Glomerular endothelial cell (primary cell): ENCODE results near the gene RFC1. TPM values are rescaled to one million over a fixed set of nuclear protein-coding genes. Genes with fewer than 3 reads are reported as not detected.
A peak's percentile ranks its signal among the peaks of the same experiment; 100 is the strongest.
"Not testable (repeated sequence)": the region's sequence is repeated elsewhere in the genome, so short reads cannot be mapped to it uniquely, and the experiment has no call there.

Experiments used
- DNase-seq: peaks from one replicate; pipeline ENCODE4 v3.0.0-alpha.2; 2011; ENCODE audit warnings: low read depth, low spot score; ENCODE audit errors: extremely low read depth
- total RNA-seq: library from RNA; depleted of rRNA; stranded (reverse); fragments of >200 nt; gene quantifications from 2 replicates; pipeline ENCODE4 v1.2.3, GENCODE V29; 2015

The RFC1 gene
- total RNA-seq, 1 donor from 2014 or later, result 32.1 TPM

DNA sequence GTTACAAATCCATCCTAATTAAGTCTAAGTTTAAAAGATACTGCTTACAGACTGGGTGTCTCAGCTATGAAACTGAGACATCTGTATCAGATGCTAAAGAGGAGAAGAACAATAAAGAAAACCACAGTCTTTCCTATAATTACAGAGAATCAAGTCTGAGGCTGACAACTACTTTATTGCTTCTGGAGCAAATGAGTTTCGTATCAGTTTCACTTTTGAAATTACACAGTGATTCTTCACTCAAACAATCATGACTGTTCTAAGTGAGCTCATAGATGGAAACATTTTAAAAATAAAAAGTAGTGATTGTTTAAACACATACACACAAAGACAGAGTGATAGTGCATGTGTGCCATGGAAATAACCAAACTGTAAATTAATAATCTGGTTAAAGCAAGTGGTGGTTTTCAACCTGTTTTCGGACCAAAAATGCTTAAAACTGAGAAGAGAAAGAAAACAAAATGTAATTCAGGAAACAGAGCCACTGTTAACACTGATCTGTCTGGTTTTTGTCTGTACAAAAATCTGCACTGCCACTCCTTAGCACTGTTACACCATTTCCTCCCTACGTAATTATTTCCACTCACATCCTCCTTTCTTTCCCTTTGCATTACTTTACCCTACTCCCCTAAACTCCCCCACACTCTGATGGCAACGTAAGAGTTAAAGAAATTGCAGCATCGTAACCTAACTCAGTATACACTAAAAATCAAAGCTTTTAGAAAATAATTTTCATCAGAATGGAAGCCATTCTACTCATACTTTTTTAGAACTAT, 12.5 kb downstream of the RFC1 start:
- DNase-seq, result peak; percentile 41

DNA sequence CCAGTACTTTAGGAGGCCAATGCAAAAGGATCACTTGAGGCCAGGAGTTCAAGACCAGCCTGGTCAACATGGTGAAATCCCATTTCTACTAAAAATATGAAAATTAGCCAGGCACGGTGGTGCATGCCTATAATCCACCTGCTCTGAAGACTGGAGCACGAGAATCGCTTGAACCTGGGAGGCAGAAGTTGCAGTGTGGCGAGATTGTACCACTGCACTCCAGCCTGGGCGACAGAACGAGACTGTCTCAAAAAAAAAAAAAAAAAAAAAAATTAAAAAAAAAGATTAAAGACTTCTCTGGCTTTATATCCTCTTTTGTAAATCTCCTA, 13.0 kb downstream of the RFC1 start:
- not testable (repeated sequence) for DNase-seq

DNA sequence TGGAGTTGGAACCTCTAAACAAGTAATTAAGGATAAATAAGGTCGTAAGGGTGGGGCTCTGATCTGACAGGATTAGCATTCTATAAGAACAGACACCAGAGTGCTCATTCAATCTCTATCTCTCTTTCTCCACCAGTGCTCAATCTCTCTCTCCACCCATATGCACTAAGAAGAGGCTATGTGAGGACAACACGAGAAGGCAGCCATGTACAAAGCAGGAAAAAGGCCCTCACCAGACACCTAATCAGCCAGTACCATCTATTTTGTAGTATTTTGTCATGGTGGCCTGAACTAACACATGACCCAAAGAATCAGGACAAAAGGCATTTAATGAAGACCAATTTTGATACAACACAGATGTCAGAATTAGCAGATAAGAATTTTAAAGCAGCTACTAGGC, 16.8 kb downstream of the RFC1 start:
- no peak for DNase-seq

DNA sequence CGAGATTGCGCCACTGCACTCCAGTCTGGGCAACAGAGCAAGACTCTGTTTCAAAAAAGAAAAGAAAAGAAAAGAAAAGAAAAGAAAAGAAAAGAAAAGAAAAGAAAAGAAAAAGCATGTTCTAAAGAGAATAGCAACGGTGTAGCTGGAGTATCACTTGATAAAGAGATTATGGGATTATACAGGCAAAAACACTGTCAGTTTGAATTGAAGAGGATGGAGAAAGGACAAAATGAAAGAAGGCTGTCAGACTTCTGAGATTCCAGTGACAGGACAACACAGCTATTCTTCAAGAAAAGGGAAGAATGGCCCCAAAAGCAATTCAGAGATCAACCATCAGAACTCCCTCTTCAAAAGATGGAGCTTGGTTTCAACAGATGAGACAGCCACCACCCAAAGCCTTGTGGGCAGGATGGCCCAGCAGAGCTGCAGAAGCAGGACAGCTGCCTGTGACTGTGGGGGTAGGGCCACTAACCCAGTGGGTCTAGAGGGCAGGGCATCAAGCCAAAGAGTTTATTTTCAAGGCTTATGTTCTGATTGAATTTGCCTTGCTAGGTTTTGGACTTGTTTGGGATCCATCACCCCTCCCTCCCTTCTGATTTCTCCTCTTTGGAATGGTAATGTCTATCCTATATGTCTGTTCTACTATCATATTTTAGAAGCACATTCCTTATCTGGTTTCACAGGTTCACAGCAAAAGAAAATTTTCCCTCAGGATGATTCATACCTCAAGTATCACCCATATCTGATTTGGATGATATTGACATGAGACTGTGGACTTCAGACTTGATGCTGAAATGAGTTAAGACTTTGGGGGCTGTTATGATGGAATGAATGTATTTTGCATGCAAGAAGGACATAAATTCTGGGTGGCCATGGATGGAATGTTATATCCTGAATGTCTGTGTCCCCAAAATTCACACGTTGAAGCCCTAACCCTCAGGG, 17.5 kb downstream of the RFC1 start:
- DNase-seq, result no peak

DNA sequence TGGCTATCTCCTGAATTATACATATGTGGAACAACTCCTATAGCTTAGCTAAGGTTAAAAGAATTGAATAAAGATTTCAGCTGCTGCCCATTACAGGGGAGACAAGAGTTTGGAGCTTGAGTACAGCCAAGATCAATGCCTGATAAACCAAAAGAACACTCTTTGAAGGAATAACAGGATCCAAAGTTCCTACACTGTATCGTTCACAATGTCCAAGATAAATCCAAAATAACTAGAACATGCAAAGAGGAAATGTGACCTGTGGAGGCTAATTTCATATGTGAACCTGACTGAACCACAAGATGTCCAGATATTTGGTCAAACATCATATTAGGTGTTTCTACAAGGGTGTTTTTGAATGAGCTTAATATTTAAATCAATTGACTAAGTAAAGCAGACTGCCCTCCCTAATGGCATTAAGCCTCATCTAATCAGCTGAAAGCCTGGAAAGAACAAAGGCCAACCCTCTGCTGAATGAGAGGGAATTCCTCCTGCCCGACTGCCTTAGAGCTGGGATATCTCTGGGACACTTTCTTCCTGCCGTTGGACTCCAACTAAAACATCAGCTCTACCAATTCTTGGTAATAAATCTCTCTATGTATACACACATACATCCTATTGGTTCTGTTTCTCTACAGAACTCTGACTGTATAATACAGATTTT, 19.2 kb downstream of the RFC1 start:
- no peak for DNase-seq

DNA sequence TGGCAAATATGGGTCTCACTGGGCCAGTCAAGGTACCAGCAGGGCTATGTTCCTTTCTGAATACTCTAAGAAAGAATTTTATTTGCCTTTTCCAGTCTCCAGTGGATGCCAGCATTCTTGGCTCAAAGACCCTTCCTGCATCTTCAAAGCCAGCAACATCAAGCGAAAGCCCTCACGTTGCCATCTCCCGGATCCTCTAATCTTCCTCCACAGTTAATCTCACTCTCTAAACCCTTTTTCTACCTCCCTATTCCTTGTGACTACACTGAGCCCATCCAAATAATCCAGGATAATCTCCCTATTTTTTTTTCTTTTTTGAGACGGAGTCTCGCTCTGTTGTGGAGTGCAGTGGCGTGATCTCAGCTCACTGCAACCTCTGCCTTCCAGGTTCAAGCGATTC, 23.4 kb downstream of the RFC1 start:
- DNase-seq, result no peak

DNA sequence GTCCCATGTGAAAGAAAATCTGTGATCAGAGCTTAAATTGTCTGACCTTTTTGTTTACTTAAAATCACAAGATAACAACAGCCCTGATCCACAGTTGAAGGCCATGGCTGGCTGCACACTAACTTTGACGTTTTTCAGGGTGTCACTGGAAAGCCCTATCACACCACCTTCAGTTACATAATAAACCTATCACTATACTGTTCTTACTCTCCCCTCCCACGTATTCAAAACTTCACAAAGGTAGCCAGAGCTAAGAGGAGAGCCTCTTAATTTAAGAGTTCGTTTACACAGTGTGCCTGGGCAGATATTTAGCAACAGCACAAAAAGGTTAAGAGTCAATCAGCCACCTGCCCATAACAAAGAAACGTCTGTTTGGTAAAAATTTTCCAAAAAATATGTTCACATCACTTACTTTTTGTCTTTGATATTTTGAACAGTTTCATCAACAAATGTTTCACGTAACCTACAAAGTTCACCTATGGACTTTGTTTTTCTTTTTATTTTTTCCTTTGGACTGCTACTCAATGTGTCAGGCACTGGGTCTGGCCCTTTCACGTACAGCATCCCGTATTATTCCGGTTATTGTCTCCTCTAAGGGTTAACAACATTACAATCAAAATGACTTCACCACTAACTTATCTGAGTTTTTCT, 25.0 kb downstream of the RFC1 start:
- DNase-seq, result no peak

DNA sequence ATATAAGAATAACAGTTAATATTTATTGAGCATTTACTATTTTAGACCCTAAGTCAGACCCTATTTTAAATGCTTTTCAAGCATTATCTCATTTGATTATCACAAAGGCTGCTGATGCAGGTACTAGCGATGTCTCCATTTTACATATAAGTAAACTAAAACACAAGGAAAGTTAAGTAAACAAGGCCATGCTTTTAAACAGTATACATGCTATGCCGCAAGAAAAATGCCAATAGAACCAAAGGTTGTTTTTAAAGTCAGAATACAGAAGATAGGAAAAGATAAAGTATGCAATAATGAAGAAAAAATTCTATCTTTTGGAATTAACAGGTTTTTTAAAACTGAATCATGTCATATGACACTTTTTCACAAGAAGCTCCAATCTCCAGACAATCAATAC, 26.2 kb downstream of the RFC1 start:
- DNase-seq, result no peak

DNA sequence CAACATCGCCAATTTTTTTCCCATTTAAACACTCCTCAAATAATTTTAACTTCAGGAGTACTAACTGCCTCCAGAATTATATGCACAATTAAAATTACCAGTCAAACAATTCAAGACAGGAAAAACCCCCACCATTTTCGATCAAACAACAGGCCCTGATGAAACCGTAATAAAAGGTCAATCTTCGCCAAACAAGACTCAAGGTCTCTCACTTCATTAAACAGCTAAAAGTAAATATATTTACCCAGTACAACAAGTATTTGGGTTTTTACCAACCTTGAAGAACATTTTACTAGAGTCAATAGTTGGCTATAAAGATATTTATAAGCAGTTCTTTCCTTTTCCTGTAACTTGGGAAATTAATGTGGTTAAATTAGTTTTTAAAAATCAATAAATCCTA, 28.3 kb downstream of the RFC1 start:
- DNase-seq, result no peak

DNA sequence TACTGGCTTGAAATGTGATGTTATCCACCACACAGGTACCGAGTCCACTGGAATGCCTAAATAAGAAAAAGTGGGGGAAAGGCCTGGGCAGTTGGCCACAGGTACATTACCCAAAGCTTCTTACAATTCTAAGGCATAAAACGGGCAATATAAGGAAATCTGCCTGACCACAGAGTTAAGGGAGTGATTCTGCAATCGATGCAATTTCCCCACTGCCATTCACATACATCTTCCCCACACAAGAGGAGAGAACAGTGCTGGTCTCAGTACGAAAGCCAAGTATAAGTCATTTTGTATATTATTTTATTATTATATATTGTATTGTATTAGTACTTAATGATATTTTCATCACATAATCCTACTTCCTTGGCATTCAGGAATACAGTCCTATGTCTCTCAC, 30.6 kb downstream of the RFC1 start:
- DNase-seq, result no peak

DNA sequence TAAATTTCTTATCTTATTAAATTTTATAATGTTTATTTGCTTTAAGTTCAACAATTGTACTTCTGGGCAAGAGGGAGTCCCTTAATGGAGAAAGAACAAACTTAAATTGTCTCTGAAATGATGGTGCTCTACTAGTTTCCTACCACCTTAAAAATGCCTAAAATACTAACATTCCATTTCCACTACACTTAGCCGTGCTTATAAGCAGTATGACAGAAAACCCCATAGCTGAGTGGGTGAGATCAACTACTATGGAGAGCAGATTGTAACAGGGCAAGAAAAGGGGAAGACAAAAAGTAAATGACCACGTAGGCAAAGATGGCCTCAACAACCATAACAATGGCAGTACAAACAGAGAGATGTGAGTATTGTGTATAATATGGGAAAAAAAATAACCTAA, 35.0 kb downstream of the RFC1 start:
- DNase-seq, result no peak

DNA sequence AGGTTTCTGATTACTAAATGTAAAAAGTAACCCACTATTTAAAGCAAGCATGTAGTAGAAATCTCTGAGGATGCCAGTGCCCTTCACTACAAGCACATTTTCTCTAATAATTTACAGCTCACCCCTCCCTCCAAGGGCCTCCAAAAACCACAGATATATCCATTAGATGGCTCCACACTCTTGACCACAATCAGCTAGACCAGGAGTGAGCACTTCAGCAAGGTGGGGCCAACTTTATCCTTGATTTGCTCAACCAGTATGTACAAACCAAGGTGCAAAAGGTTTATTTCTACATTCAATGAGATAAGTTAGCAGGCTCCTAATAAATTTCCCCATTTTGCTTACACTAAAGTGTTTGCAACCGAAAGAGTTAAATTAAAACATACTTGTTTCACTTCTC, 35.8 kb downstream of the RFC1 start:
- DNase-seq, result no peak

DNA sequence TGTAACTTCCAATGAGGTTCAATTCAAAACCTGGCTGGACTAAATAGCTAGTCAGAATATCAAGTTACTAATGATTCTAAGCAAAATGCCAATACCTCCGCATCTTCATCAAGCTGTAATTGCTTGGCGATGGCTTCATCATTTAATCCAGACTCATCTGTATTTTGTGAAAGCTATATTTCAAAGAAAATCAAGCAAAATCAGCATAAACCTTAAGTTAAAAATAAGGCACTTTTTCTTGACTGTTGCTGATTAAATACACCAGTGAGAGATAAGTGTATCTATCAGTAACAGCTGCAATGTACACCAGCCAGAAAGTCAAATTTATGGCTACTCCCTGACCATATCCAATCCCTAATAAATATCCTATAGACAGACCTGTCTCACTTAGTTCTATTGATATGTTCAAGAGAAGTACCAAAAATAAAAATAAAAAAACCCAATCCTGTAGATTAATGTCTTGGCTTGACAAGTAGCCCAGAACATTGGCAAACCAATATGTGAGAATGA, 39.6 kb downstream of the RFC1 start:
- no peak for DNase-seq

DNA sequence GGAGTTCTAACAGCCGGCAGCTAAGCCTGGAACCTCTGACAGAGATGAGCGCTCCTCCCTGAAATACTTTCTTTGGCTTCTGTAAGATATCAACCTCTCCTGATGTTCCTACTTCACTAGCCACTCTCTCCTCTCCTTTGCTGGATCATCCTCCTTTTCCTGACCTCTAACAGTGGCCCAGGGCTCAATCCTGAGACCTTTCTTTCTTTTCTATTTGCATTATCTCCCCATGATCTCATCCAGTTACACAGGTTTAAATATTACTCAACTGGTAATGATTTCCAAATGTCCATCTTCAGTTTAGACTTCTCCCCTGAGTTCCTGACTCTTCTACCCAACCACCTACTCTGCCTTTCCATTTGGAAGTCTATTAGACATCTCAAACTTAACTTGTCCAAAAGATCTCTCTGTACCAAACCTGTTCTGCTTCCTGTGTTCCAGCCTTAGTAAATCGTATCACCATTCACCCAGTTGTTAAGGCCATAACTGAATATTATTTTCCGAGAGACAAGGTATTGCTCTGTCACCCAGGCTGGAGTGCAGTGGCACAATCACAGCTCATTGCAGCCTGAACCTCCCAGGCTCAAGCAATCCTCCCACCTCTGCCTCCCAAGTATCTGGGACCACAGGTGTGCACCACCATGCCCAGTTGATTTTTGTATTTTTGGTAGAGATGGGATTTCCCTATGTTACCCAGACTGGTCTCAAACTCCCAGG, 41.1 kb downstream of the RFC1 start:
- DNase-seq, result no peak

DNA sequence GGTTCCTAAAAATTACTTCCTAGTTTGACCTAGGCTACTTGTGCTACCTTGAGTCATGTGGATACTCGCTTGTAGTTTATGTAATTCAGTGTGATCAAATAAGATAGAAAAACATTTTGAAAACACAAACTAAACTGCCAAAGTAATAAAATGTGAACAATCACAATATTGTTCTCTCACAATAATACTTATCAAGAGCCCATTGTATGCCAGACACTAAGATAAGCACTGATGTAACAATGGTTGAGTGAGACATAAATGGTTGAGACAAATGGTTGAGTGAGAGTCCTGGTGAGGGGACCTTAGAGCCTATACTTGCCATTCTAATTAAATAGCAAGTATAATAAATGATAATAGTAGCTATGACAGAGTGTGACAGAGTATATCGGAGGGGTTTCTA, 41.7 kb downstream of the RFC1 start:
- DNase-seq, result no peak

DNA sequence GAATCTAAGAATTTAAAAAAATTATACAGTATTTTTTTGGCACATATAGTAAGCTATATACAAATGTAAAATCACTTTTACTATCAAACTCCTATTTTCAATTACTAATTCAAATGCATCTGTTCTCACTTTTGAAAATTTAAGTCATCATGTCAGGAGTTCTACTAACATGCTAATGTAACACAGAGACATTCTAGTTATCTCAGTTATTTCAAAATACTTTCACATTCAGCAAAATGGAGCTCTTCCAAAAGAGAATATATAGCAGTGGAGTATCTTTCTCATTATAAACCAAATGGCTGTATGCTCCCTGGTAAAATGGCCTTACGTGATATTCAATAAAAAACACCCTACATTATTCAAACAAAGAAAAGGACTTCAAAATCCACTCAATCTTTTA, 42.3 kb downstream of the RFC1 start:
- no peak for DNase-seq

DNA sequence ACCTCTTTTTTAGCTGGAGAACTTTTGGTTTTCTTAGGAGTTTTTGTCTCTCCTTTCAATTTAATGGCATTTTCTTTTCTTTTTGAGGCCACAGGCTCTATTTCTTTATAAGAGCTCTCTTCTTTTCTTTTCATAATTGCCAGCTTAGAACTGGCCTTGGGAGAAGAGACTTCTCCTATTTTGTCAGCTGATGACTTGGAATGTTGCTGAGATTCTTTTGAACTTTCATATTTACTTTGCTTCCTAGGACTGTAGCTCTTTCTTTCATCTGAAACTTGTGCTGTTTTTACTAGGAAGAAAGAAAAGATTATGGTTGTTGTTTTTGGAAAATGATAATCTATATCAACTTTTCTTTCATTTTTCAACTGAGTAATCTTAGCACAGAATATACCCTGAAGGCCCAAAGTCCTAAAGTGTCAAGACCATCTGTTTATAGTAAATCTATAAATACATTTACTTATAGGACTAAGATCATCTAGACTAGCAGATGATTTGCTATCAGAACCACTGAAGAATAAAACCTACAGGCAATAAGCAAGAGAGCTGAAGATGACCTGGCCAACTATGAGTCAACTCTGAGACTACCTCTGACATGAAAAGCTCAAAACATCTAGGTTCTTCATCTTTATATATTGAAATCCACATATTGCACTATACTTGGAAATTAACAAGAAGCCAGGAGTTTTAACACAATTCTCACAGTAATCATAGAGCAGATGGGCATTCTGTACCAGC, 45.6 kb downstream of the RFC1 start:
- DNase-seq, result no peak

DNA sequence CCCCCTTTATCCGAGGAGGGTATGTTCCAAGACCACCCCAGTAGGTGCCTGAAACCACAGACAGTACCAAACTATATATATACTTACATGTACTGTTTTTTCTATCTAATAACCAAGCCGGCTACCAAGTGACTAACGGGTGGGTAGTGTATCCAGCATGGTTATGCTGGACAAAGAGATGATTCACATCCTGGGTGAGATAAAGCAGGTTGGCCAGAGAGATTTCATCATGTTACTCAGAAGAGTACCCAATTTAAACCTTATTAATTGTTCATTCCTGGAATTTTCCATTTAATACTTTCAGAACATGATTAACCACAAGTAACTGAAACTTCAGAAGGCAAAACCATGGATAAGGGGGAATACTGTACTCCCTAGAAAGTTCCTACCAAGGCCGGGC, 46.5 kb downstream of the RFC1 start:
- no peak for DNase-seq

DNA sequence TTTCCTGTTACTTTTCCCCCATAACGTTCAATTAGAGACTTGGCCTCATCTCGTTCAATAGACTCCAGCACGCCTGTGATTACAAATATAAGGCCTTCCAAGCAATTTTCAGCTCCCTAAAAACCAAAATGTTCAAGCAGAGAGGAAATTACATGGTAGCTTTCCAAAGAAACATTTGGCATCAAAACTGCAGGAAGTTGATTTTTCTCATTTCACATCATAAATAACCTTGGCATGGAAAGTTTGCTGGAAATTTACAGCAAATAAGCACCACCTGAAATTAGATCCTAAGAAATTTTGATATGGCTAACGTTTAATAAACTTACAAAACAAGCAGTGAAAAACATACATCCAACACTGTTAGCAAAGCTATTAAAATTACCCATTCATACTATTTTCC, 53.3 kb downstream of the RFC1 start:
- DNase-seq, result no peak

DNA sequence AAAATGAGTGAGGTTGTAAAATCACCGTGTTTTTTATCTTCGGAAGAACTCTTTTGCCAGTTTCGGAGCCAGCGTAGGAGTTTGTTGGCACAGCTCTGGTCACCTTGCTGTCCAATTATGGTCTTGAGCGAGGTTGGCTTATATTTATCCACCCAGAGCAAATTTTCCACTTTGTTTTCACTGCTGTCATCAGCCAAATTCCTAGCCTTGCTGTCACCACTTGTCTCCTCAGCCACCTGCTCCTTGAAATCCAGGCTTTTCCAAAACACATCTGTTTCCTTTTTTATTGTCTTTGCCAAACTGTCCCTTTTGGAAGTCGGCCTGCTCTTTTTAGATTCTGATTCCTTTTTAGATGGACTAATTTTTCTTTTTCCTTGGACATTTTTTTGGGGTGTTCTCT, 57.6 kb downstream of the RFC1 start:
- no peak for DNase-seq
